PC-9 (cell line): ENCODE data around the gene LBP. TPM values are rescaled to one million over a fixed set of nuclear protein-coding genes. Genes with fewer than 3 reads are reported as not detected.
"Not testable (repeated sequence)": the region's sequence is repeated elsewhere in the genome, so short reads cannot be mapped to it uniquely, and the experiment has no call there.

Experiments used
- BruUV-seq: library from RNA; stranded (reverse); fragments of 400-500 nt; replicated peaks from 2 replicates; lab custom pipeline; 2021; lab: Mats Ljungman, UMichigan
- CTCF ChIA-PET: fragments of 300-600 bp; sonication (Branson Sonifier 250); formaldehyde crosslinking; loops from one replicate; lab custom pipeline; 2022; ENCODE audit warnings: antibody characterized with exemption; lab: Charles Lee
- POLR2A ChIA-PET: fragments of 300-600 bp; sonication (Branson Sonifier 250); formaldehyde crosslinking; loops from one replicate; lab custom pipeline; 2022; ENCODE audit warnings: antibody characterized with exemption; ENCODE audit not compliant: unreplicated experiment; lab: Charles Lee
- DNase-seq, 2 experiments: peaks; one replicate each; pipeline versions ENCODE4 v3.0.0 to v3.0.0-alpha.2; 2015 to 2022; ENCODE audit warnings: mixed read lengths in 1 of 2
- H2AFZ ChIP-seq: fragments of 200-600 bp; sonication (generic); 2 replicates; pipeline ENCODE4 v1.8.1; 2017; ENCODE audit warnings: antibody characterized with exemption
- H3F3A ChIP-seq: fragments of 200-600 bp; sonication (generic); 2 replicates; pipeline ENCODE4 v1.8.1; 2017; ENCODE audit warnings: antibody characterized with exemption, mild to moderate bottlenecking, low read depth; ENCODE audit not compliant: insufficient read depth
- H3K27ac ChIP-seq: fragments of 200-600 bp; sonication (generic); 2 replicates; pipeline ENCODE4 v1.6.1; 2016; ENCODE audit warnings: mixed run types
- H3K27me3 ChIP-seq: fragments of 200-600 bp; sonication (generic); 2 replicates; pipeline ENCODE4 v1.6.1; 2016; ENCODE audit warnings: low read depth, mixed run types; ENCODE audit not compliant: insufficient read depth
- H3K36me3 ChIP-seq: fragments of 200-600 bp; sonication (generic); 2 replicates; pipeline ENCODE4 v1.6.1; 2016; ENCODE audit warnings: low read depth, mixed run types
- H3K4me1 ChIP-seq: fragments of 200-600 bp; sonication (generic); replicated peaks from 2 replicates; pipeline ENCODE4 v1.6.1; 2016; ENCODE audit warnings: mixed run types; ENCODE audit not compliant: insufficient read depth
- H3K4me2 ChIP-seq: fragments of 200-600 bp; sonication (generic); 2 replicates; pipeline ENCODE4 v1.6.1; 2017; ENCODE audit warnings: mixed run types
- H3K4me3 ChIP-seq: fragments of 200-600 bp; sonication (generic); 2 replicates; pipeline ENCODE4 v1.6.1; 2016; ENCODE audit warnings: mixed run types
- H3K79me2 ChIP-seq: fragments of 200-600 bp; sonication (generic); 2 replicates; pipeline ENCODE4 v1.6.1; 2017; ENCODE audit warnings: low read depth, mixed run types
- H3K9me2 ChIP-seq: fragments of 200-600 bp; sonication (generic); 2 replicates; pipeline ENCODE4 v1.8.1; 2017; ENCODE audit warnings: mild to moderate bottlenecking; ENCODE audit not compliant: insufficient read depth
- H3K9me3 ChIP-seq: fragments of 200-600 bp; sonication (generic); 2 replicates; pipeline ENCODE4 v1.8.1; 2016; ENCODE audit warnings: low read depth; ENCODE audit not compliant: insufficient read depth
- H4K20me1 ChIP-seq: fragments of 200-600 bp; sonication (generic); 2 replicates; pipeline ENCODE4 v1.8.1; 2017; ENCODE audit not compliant: insufficient read depth
- EZH2 ChIP-seq: fragments of 200-600 bp; sonication (generic); IDR thresholded peaks from 2 replicates; pipeline ENCODE4 v1.8.0; 2017; ENCODE audit warnings: antibody characterized with exemption, low read depth
- intact Hi-C: fragments of 100-400 bp; cut with micrococcal nuclease; formaldehyde crosslinking; loops from one replicate; pipeline ENCODE4 v1.10.0; 2022; ENCODE audit not compliant: unreplicated experiment
- total RNA-seq: library from RNA; stranded (reverse); gene quantifications from 2 replicates; pipeline ENCODE4 v1.2.3, GENCODE V29; 2021
- TF ChIP-seq, protein P1 (sequence below): fragments of 200-600 bp; sonication (generic); conservative IDR thresholded peaks from 2 replicates; pipeline ENCODE4 v1.6.1; 2017; ENCODE audit warnings: mixed run types, antibody characterized with exemption, mild to moderate bottlenecking, moderate library complexity

Gene LBP
- total RNA-seq, 1 experiment from 2014 or later, result not detected

- H2AFZ ChIP-seq, result no peak overlapping the region
- DNase-seq, result no peak
- H3K4me1 ChIP-seq, result no peaks in the 10 kb centered on the region
- POLR2A ChIA-PET, result interaction anchor here (0.7 kb wide), 1 partner anchor 97 kb away, joined by 5 read pairs; no protein-coding TSS in a partner anchor
- H3F3A ChIP-seq, result no peaks in the 10 kb centered on the region
- no peaks in the 10 kb centered on the region for H3K79me2 ChIP-seq
- H3K9me3 ChIP-seq, result peaks cover 10% of the 10 kb centered on the region; the same call in 1 of the 2 replicates
- BruUV-seq, result no TSS peak
- no peaks in the 10 kb centered on the region for H3K9me2 ChIP-seq
- H3K36me3 ChIP-seq, result no peaks in the 10 kb centered on the region
- no peaks in the 10 kb centered on the region for H4K20me1 ChIP-seq
- intact Hi-C loops, result loop anchor here (1.0 to 10.0 kb wide), 5 partner anchors 72 to 711 kb away; no protein-coding TSS in a partner anchor
- TF ChIP-seq, protein P1, sequence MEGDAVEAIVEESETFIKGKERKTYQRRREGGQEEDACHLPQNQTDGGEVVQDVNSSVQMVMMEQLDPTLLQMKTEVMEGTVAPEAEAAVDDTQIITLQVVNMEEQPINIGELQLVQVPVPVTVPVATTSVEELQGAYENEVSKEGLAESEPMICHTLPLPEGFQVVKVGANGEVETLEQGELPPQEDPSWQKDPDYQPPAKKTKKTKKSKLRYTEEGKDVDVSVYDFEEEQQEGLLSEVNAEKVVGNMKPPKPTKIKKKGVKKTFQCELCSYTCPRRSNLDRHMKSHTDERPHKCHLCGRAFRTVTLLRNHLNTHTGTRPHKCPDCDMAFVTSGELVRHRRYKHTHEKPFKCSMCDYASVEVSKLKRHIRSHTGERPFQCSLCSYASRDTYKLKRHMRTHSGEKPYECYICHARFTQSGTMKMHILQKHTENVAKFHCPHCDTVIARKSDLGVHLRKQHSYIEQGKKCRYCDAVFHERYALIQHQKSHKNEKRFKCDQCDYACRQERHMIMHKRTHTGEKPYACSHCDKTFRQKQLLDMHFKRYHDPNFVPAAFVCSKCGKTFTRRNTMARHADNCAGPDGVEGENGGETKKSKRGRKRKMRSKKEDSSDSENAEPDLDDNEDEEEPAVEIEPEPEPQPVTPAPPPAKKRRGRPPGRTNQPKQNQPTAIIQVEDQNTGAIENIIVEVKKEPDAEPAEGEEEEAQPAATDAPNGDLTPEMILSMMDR, result no peak
- TF ChIP-seq EZH2, result no peak
- H3K27ac ChIP-seq, result no peak overlapping the region
- H3K4me2 ChIP-seq, result no peak overlapping the region
- peaks cover 49% of the 10 kb centered on the region for H3K27me3 ChIP-seq
- CTCF ChIA-PET, result interaction anchor here (0.7 kb wide), 1 partner anchor 739 kb away, joined by 5 read pairs; no protein-coding TSS in a partner anchor
- no peak overlapping the region for H3K4me3 ChIP-seq
Observed at GRCh38 chr20:38336726-38337125, 9.6 kb upstream of the LBP start.

- no peaks in the 10 kb centered on the region for H3K36me3 ChIP-seq
- BruUV-seq, result no TSS peak
- no peaks in the 10 kb centered on the region for H3K4me1 ChIP-seq
- H3K4me2 ChIP-seq, result no peak overlapping the region
- H3K9me2 ChIP-seq, result no peaks in the 10 kb centered on the region
- H3K9me3 ChIP-seq, result peaks cover 10% of the 10 kb centered on the region; the same call in 1 of the 2 replicates
- H2AFZ ChIP-seq, result no peak overlapping the region
- ChIA-PET POLR2A (no interaction called here), CTCF (interaction anchor here (0.5 to 1.3 kb wide), 5 partner anchors 37 to 738 kb away, joined by 3 to 10 read pairs (median 4); partner anchors contain the start of gene RALGAPB)
- no peak overlapping the region for H3K27ac ChIP-seq
- H3K4me3 ChIP-seq, result no peak overlapping the region
- H4K20me1 ChIP-seq, result no peaks in the 10 kb centered on the region
- peak; percentile 60 to 61 for DNase-seq
- TF ChIP-seq, protein P1, result peak; percentile 94
- TF ChIP-seq EZH2, result no peak
- H3K79me2 ChIP-seq, result no peaks in the 10 kb centered on the region
- intact Hi-C loops, result loop anchor here (1.0 to 10.0 kb wide), 5 partner anchors 71 to 710 kb away; no protein-coding TSS in a partner anchor
- H3K27me3 ChIP-seq, result peaks cover 48% of the 10 kb centered on the region; the same call in 1 of the 2 replicates
- H3F3A ChIP-seq, result no peaks in the 10 kb centered on the region
Observed at GRCh38 chr20:38337561-38338140, 8.6 kb upstream of the LBP start.

DNA sequence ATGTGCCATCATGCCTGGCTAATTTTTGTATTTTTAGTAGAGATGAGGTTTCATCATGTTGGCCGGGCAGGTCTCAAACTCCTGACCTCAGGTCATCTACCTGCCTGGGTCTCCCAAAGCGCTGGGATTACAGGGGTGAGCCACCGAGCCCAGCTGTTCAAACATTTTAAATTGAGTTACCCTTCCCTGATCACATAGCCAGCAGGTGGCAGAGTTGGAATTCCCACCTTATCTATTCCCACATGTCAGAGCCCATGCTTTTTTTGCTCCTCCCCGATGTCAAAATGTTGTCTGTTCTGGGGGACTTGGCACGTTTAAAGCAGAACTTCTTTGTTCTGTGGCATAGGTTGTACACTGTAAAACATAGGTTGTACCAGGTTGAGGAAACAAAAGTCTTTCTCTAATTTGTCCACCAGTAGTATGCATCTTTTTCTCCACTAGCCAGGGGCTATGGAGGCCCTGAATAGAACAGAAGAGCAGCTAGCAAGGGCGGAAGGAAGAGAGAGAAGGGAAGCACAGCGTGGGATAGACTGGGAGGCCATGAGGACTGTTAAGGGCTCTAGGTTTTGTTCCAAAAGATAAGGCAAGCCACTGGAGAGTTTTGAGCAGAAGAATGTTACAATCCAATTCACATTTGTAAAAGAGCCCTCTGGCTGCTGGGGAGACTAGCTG is 7.3 kb upstream of the LBP start:
- Histone ChIP-seq H3K79me2 (no peaks in the 10 kb centered on the region), H3K9me2 (no peaks in the 10 kb centered on the region), H4K20me1 (no peaks in the 10 kb centered on the region), H3K36me3 (no peaks in the 10 kb centered on the region), H2AFZ (no peak overlapping the region), H3K9me3 (peaks cover 10% of the 10 kb centered on the region; the same call in 1 of the 2 replicates), H3K4me1 (no peaks in the 10 kb centered on the region), H3K27me3 (peaks cover 40% of the 10 kb centered on the region; the same call in 1 of the 2 replicates), H3F3A (no peaks in the 10 kb centered on the region), H3K4me2 (no peak overlapping the region), H3K4me3 (no peak overlapping the region), H3K27ac (no peak overlapping the region)
- BruUV-seq, result no TSS peak
- intact Hi-C loops, result loop anchor here (5.0 to 10.0 kb wide), 3 partner anchors 308 to 708 kb away; no protein-coding TSS in a partner anchor
- POLR2A ChIA-PET, result interaction anchor here (0.6 kb wide), 1 partner anchor 96 kb away, joined by 3 read pairs; the partner anchor contains the start of gene SNHG17
- TF ChIP-seq EZH2, result no peak
- TF ChIP-seq, protein P1, result peak; percentile 34; the same call in 1 of the 2 replicates
- peak in 1 of 2 experiments; percentile 34 for DNase-seq
- CTCF ChIA-PET, result interaction anchor here (1.3 kb wide), 1 partner anchor 70 kb away, joined by 3 read pairs; no protein-coding TSS in a partner anchor

DNA sequence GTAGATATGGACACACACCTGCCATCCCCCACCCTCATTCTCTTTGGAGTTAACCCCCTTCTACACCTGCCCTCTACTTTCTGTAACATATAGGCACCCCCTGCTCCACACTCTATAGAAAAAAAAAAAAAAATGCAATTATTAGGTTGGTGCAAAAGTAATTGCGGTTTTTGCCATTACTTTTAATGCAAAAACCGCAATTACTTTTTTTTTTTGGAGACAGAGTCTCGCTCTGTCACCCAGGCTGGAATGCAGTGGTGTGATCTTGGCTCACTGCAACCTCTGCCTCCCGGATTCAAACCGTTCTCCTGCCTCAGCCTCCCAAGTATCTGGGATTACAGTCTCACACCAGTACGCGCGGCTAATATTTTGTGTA is 6.8 kb upstream of the LBP start:
- H3K79me2 ChIP-seq, H3K27ac ChIP-seq, H3K4me3 ChIP-seq, H4K20me1 ChIP-seq, H3F3A ChIP-seq, DNase-seq, H3K4me1 ChIP-seq, H3K36me3 ChIP-seq, POLR2A ChIA-PET, CTCF ChIA-PET, H2AFZ ChIP-seq, H3K9me2 ChIP-seq, H3K4me2 ChIP-seq, BruUV-seq: not testable (repeated sequence)
- H3K27me3 ChIP-seq, result peaks cover 35% of the 10 kb centered on the region; the same call in 1 of the 2 replicates
- peaks cover 10% of the 10 kb centered on the region; the same call in 1 of the 2 replicates for H3K9me3 ChIP-seq
- intact Hi-C loops, result loop anchor here (5.0 to 10.0 kb wide), 3 partner anchors 308 to 708 kb away; no protein-coding TSS in a partner anchor
